ENCODE data around the gene CCDC17.

The CCDC17 gene

GRCh38 chr1:45583264-45583665 is 40.6 kb downstream of the CCDC17 start:
- H3K4me1 ChIP-seq (ENCODE audit: insufficient read depth, low read length) = peaks cover 5% of the 10 kb centered on the region; the same call in 1 of the 2 replicates
- H3K9me3 ChIP-seq (ENCODE audit: control insufficient read depth, insufficient read depth, low read length) = no peaks in the 10 kb centered on the region
- H3K9ac ChIP-seq (ENCODE audit: low read depth, low read length) = peak overlapping the region; percentile 98
- no peaks in the 10 kb centered on the region; the same call in none of the 2 replicates for H3K36me3 ChIP-seq (ENCODE audit: insufficient read depth, low read length)

GRCh38 chr1:45574105-45574626 is 49.7 kb downstream of the CCDC17 start:
- H3K9me3 ChIP-seq (ENCODE audit: control insufficient read depth, insufficient read depth, low read length) = no peaks in the 10 kb centered on the region
- H3K36me3 ChIP-seq (ENCODE audit: insufficient read depth, low read length) = peaks cover 5% of the 10 kb centered on the region; the same call in 1 of the 2 replicates
- no peak overlapping the region for H3K9ac ChIP-seq (ENCODE audit: low read depth, low read length)
- peaks cover 13% of the 10 kb centered on the region; the same call in 1 of the 2 replicates for H3K4me1 ChIP-seq (ENCODE audit: insufficient read depth, low read length)

- Histone ChIP-seq H3K9ac (ENCODE audit: low read depth, low read length) (peak overlapping the region; percentile 28), H3K9me3 (ENCODE audit: control insufficient read depth, insufficient read depth, low read length) (no peaks in the 10 kb centered on the region), H3K36me3 (ENCODE audit: insufficient read depth, low read length) (peaks cover 7% of the 10 kb centered on the region; the same call in 1 of the 2 replicates), H3K4me1 (ENCODE audit: insufficient read depth, low read length) (peaks cover 13% of the 10 kb centered on the region; the same call in 1 of the 2 replicates)
Observed at GRCh38 chr1:45573231-45573804, 50.5 kb downstream of the CCDC17 start.

- no peak overlapping the region for H3K9ac ChIP-seq (ENCODE audit: low read depth, low read length)
- peaks cover 11% of the 10 kb centered on the region; the same call in 1 of the 2 replicates for H3K36me3 ChIP-seq (ENCODE audit: insufficient read depth, low read length)
- H3K9me3 ChIP-seq (ENCODE audit: control insufficient read depth, insufficient read depth, low read length) = no peaks in the 10 kb centered on the region
- peaks cover 13% of the 10 kb centered on the region; the same call in 1 of the 2 replicates for H3K4me1 ChIP-seq (ENCODE audit: insufficient read depth, low read length)
Observed at GRCh38 chr1:45570631-45571030, 53.2 kb downstream of the CCDC17 start.
